Measurements from ENCODE around the gene NFKBIA. TPM values are rescaled to one million over a fixed set of nuclear protein-coding genes. Genes with fewer than 3 reads are reported as not detected.

NFKBIA gene
- total RNA-seq, 1 donor from 2014 or later: 386 TPM

DNA sequence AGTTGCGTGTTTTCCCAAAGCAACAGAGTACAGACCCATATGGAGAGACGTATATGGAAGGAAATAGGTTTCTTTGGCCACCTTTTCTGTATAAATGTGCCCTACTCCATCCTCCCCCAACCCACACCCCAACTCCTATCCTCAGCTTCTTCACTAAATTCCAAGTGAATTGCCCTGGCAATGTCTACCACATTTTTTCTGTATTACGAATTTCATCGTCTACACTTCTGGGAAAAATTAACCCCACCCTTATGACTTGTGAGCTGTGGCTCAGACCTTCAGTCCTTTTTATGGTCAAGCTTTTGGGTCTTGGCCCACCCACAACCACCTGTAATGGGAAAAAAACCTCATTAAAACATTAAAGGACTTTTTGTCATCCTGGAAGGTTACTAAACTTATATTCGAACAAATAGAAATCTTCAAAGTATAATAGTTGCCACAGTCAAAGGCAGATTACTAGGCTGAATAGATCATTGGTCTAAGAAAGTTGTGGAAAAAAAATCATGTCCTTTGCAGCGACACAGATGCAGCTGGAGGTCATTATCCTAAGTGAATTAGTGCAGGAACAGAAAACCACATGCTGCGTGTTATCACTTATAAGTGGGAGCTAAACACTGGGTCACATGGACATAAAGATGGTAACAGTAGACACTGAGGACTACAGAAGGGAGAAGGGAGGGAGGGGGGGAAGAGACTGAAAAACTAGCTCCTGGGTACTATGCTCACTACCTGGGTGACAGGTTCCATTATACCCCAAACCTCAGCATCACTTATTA, 15.7 kb upstream of the NFKBIA start:
- no peak overlapping the region for H3K4me3 Mint-ChIP-seq (ENCODE audit: low read depth)
- DNase-seq (ENCODE audit: low spot score): no peak
- H3K9me3 Mint-ChIP-seq: peaks cover 4% of the 10 kb centered on the region
- no peaks in the 10 kb centered on the region for H3K36me3 Mint-ChIP-seq (ENCODE audit: low read depth)
- no peaks in the 10 kb centered on the region for H3K27me3 Mint-ChIP-seq (ENCODE audit: low read depth)
- peaks cover 38% of the 10 kb centered on the region for H3K4me1 Mint-ChIP-seq (ENCODE audit: low read depth)
- H3K27ac Mint-ChIP-seq: no peak overlapping the region
- intact Hi-C loops (cut with micrococcal nuclease): loop anchor here (5.0 kb wide), 1 partner anchor 748 kb away; no protein-coding TSS in a partner anchor

DNA sequence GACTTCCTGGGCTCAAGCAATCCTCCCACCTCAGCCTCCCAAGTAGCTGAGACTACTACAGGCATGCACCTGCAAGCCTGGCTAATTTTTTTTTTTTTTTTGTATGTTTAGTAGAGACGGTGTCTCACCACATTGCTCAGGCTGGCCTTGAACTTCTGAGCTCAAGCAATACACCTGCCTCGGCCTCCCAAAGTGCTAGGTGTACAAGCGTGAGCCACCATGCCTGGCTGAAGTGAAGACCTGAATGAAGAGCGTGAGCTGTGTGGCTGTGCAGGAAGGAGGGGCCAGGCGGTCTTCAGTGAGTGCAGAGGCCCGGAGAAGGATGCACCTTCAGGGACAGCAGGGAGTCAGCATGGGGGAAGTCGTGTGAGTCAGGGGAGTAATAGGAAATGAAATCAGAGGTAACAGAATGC, 14.9 kb upstream of the NFKBIA start:
- DNase-seq (ENCODE audit: low spot score): no peak
- peaks cover 4% of the 10 kb centered on the region for H3K9me3 Mint-ChIP-seq
- H3K27me3 Mint-ChIP-seq (ENCODE audit: low read depth): no peaks in the 10 kb centered on the region
- H3K27ac Mint-ChIP-seq: no peak overlapping the region
- no peaks in the 10 kb centered on the region for H3K36me3 Mint-ChIP-seq (ENCODE audit: low read depth)
- no peak overlapping the region for H3K4me3 Mint-ChIP-seq (ENCODE audit: low read depth)
- peaks cover 46% of the 10 kb centered on the region for H3K4me1 Mint-ChIP-seq (ENCODE audit: low read depth)
- intact Hi-C loops (cut with micrococcal nuclease): loop anchor here (5.0 kb wide), 3 partner anchors 52 to 388 kb away; partner anchors contain the start of gene RALGAPA1

DNA sequence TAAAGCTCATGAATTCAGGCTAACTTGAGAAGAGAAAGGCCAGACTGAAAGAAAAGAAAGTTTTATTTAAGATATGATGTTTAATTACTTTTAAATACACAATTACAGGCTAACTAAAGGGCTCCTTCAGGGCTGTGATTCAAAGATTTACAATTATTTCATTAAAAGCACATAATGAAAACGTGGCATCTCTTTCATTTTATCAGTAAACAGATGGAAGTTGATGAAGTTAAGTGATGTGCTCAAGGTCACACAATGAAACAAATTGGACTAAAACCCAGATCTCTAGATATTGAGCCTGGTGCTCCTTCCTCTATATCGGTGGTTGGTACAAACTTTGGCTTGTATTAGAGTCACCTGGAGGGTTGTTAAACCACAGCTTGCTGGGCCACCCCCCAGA, 13.5 kb upstream of the NFKBIA start:
- no peak overlapping the region for H3K4me3 Mint-ChIP-seq (ENCODE audit: low read depth)
- intact Hi-C loops (cut with micrococcal nuclease): loop anchor here (5.0 kb wide), 3 partner anchors 51 to 389 kb away; partner anchors contain the start of gene RALGAPA1
- no peaks in the 10 kb centered on the region for H3K36me3 Mint-ChIP-seq (ENCODE audit: low read depth)
- H3K9me3 Mint-ChIP-seq: no peaks in the 10 kb centered on the region
- DNase-seq (ENCODE audit: low spot score): no peak
- H3K27me3 Mint-ChIP-seq (ENCODE audit: low read depth): no peaks in the 10 kb centered on the region
- H3K4me1 Mint-ChIP-seq (ENCODE audit: low read depth): peaks cover 52% of the 10 kb centered on the region
- no peak overlapping the region for H3K27ac Mint-ChIP-seq

DNA sequence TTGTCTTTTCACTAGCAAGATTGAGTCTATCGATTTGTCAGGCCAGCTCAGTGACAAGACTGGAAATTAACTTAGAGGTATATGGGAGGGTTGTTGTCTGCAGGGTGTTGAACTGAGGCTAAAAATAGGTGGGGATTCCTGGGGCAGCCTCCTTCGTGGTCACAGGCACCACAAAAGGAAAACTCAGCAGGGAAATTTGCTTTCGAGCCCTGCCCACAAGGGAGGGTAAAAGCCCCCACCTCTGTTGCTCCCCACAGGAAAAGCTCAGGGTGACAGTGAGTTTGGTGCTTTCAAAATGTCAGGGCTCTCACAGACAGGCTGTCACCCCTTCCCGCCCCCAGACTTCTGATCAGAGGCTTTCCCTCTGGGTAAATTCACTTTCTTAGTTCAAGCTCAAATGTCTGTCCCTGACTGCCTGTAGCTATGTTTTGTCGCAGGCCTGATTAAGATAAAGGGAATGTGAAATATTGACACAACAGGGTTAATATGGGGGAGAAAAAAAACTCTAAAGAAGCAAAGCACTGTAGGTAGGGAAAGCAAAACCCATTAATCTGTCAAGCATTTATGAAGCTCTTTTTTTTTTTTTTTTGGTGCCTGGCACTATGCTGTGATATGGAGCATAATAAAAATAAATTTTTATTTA, 11.7 kb upstream of the NFKBIA start:
- Mint-ChIP-seq H3K4me1 (ENCODE audit: low read depth) (peaks cover 52% of the 10 kb centered on the region), H3K27me3 (ENCODE audit: low read depth) (no peaks in the 10 kb centered on the region), H3K27ac (peak overlapping the region; percentile 95)

DNA sequence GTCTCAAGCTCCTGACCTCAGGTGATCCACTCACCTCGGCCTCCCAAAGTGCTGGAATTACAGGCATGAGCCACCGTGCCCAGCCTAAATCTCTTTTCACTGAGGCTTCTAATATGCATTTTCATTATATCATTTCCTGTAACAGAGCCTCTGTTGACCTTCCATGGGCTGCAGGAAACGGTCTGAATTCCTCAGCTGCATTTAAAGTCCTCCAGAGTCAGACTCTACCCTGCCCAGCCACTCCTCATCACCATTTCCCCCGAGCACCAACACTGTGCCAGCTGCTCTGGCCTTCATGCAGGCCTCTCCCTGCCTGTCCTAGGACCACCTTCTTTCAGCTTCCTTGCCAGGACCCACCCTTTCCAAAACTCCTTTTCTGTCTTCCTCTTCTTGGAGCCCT, 9.8 kb upstream of the NFKBIA start:
- Mint-ChIP-seq H3K27ac (peak overlapping the region; percentile 31), H3K9me3 (no peaks in the 10 kb centered on the region), H3K36me3 (ENCODE audit: low read depth) (no peaks in the 10 kb centered on the region), H3K4me3 (ENCODE audit: low read depth) (no peak overlapping the region), H3K27me3 (ENCODE audit: low read depth) (no peaks in the 10 kb centered on the region), H3K4me1 (ENCODE audit: low read depth) (peaks cover 46% of the 10 kb centered on the region)
- DNase-seq (ENCODE audit: low spot score): no peak
- intact Hi-C loops (cut with micrococcal nuclease): no loop called here

More for the DNA sequence above, 11.7 kb upstream of the NFKBIA start:
- Mint-ChIP-seq H3K4me3 (ENCODE audit: low read depth) (peak overlapping the region; percentile 72), H3K9me3 (no peaks in the 10 kb centered on the region), H3K36me3 (ENCODE audit: low read depth) (no peaks in the 10 kb centered on the region)
- intact Hi-C loops (cut with micrococcal nuclease): loop anchor here (1.0 to 5.0 kb wide), 12 partner anchors 12 to 541 kb away; partner anchors contain the start of genes BAZ1A, FAM177A1, NFKBIA and PRORP
- DNase-seq (ENCODE audit: low spot score): peak; percentile 52

DNA sequence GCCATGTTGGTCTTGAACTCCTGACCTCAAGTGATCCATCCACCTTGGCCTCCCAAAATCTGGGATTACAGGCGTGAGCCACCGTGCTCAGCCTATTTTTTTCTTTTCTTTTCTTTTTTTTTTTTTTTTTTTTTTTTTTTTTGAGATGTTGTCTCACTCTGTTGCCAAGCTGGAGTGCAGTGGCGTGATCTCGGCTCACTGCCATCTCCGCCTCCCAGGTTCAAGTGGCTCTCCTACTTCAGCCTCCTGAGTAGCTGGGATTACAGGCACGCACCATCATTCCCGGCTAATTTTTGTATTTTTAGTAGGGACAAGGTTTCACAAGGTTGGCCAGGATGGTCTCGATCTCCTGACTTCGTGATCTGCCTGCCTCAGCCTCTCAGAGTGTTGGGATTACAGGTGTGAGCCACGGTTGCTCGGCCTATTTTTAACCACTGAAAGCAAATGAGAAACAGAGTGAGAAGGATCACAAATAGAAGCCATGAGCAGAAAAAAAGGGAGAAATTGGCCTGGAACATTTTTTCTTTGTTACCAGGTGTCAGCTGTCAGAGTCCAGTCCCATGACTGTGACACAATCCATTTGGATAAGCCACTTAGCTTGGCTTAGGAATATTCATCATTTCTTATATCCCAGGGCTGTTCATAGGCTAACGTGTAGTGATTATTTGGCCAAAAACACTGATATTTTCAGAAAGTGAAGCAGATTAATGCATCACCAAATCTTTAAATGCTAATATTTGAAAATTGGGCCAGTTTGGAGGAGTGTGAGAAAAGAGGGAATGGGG, 7.9 kb upstream of the NFKBIA start:
- Mint-ChIP-seq H3K9me3 (no peaks in the 10 kb centered on the region), H3K36me3 (ENCODE audit: low read depth) (no peaks in the 10 kb centered on the region), H3K4me3 (ENCODE audit: low read depth) (no peak overlapping the region), H3K27me3 (ENCODE audit: low read depth) (no peaks in the 10 kb centered on the region), H3K4me1 (ENCODE audit: low read depth) (peaks cover 38% of the 10 kb centered on the region), H3K27ac (no peak overlapping the region)
- intact Hi-C loops (cut with micrococcal nuclease): loop anchor here (1.0 kb wide), 1 partner anchor 272 kb away; no protein-coding TSS in a partner anchor
- DNase-seq (ENCODE audit: low spot score): no peak

DNA sequence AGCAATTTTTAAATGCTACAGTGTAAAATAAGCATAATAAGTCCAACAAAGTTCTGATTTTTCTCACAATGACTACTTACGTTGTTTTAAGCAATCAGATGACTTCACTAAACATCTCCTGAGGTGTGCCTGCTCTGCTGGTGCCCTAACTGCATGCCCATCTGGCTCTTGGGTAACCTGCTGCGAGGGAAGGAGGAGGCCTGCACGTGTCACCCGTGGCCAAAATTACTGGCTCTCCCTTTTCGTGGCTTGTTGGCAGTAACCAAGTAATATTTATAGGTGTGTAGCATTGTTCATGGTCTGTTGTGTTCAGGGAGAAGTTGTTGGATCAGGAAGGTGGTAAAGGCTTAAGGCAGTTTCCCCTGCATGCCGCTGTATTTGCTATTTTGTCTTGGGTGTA, 6.3 kb upstream of the NFKBIA start:
- no peak overlapping the region for H3K4me3 Mint-ChIP-seq (ENCODE audit: low read depth)
- H3K36me3 Mint-ChIP-seq (ENCODE audit: low read depth): no peaks in the 10 kb centered on the region
- DNase-seq (ENCODE audit: low spot score): no peak
- peaks cover 36% of the 10 kb centered on the region for H3K4me1 Mint-ChIP-seq (ENCODE audit: low read depth)
- no peak overlapping the region for H3K27ac Mint-ChIP-seq
- no peaks in the 10 kb centered on the region for H3K27me3 Mint-ChIP-seq (ENCODE audit: low read depth)
- intact Hi-C loops (cut with micrococcal nuclease): no loop called here
- H3K9me3 Mint-ChIP-seq: no peaks in the 10 kb centered on the region

DNA sequence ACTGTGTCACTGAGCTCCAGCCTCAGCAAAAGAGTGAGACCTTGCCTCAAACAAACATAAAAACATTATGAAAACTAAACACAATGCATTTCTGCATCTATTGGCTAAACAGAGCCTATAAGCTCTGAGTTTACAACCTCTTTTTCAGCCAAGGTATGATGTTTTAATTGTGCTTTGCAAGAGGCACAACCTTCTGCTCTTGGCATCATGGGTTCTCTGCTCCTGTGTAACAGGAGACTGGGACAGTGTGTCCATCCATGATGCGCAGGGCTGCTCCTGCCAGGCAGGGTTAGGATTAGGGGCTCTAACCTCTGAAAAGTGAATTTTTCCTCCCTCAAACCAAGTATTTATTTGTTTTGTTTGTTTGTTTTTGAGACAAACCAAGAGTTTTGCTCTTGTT, 5.0 kb upstream of the NFKBIA start:
- no peak overlapping the region for H3K27ac Mint-ChIP-seq
- peaks cover 33% of the 10 kb centered on the region for H3K4me1 Mint-ChIP-seq (ENCODE audit: low read depth)
- H3K27me3 Mint-ChIP-seq (ENCODE audit: low read depth): no peaks in the 10 kb centered on the region
- no peak for DNase-seq (ENCODE audit: low spot score)
- intact Hi-C loops (cut with micrococcal nuclease): no loop called here
- no peaks in the 10 kb centered on the region for H3K36me3 Mint-ChIP-seq (ENCODE audit: low read depth)
- no peaks in the 10 kb centered on the region for H3K9me3 Mint-ChIP-seq
- no peak overlapping the region for H3K4me3 Mint-ChIP-seq (ENCODE audit: low read depth)

DNA sequence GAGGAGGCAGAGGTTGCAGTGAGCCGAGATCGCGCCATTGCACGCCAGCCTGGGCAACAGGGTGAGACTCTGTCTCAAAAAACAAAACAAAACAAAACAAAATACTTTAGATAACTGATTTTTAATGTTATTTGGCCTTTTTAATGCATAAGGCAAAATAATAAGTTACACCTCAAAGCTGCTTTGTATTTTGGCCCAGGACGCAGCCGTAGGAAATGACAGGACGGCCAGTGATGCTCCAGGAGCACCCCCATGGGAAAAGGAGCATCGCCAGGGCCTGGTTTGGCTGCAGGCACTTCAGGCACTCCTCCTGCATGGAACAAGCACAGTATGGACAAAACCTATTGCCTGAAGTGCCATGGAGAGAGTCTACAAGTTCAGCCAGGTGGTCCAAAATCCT, 3.5 kb upstream of the NFKBIA start:
- intact Hi-C loops (cut with micrococcal nuclease): no loop called here
- Mint-ChIP-seq H3K27ac (no peak overlapping the region), H3K36me3 (ENCODE audit: low read depth) (peaks cover 7% of the 10 kb centered on the region), H3K9me3 (no peaks in the 10 kb centered on the region), H3K27me3 (ENCODE audit: low read depth) (no peaks in the 10 kb centered on the region), H3K4me3 (ENCODE audit: low read depth) (no peak overlapping the region), H3K4me1 (ENCODE audit: low read depth) (peaks cover 29% of the 10 kb centered on the region)
- DNase-seq (ENCODE audit: low spot score): no peak

DNA sequence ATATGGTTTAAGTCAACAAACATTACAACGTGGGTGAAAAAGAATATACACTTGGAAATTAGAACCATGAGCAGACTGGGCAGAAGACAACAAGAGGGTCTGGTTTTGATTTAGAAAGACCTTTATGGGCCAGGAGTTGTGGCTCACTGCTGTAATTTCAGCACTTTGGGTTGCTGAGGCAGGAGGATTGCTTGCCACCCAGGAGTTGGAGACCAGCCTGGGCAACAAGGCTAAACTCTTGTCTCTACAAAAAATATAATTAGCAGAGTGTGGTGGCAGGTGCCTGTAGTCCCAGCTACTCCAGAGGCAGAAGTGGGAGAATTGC, 2.7 kb upstream of the NFKBIA start:
- Mint-ChIP-seq H3K27me3 (ENCODE audit: low read depth) (no peaks in the 10 kb centered on the region), H3K4me1 (ENCODE audit: low read depth) (peaks cover 32% of the 10 kb centered on the region), H3K9me3 (no peaks in the 10 kb centered on the region), H3K27ac (no peak overlapping the region), H3K4me3 (ENCODE audit: low read depth) (no peak overlapping the region), H3K36me3 (ENCODE audit: low read depth) (peaks cover 15% of the 10 kb centered on the region)
- intact Hi-C loops (cut with micrococcal nuclease): loop anchor here (1.0 kb wide), 2 partner anchors 178 to 267 kb away; no protein-coding TSS in a partner anchor
- no peak for DNase-seq (ENCODE audit: low spot score)

DNA sequence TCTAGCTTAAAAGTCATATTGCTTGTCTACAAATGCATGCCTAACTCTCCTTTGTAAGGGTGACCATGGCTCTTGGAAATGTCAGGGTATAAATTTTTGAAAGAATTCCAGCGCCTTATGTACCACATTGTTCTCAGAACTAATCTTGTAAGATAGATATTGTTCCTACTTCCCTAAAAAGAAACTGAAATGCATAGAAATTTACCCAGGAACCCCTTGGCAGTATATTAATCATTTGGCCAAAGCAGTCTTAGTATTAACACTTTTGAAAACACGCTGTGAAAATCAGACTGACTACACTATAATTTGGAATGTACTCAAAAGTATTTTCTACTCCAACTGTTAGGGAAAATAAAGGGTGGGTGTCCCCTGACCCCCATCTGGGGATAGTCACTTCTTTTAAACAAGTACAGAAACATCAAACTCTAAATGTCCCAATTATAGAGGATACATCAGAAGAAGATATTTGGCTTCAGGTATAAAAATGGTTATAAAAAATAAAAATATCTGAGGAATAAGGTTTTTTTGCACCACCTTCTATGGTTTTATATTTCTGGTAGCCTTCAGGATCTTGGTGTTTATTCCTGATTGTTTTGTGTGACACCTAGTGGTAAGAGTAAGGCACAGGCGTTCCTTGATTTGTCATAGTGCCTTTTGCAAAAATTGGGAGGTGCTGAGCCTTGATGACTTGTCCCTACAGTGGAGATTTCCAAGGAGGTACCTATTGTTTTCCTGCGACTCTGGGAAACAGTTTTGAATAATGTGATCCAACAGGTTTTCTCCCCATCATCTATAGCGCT, 2.2 kb upstream of the NFKBIA start:
- Mint-ChIP-seq H3K27ac (no peak overlapping the region), H3K4me3 (ENCODE audit: low read depth) (no peak overlapping the region)
- no peak for DNase-seq (ENCODE audit: low spot score)

DNA sequence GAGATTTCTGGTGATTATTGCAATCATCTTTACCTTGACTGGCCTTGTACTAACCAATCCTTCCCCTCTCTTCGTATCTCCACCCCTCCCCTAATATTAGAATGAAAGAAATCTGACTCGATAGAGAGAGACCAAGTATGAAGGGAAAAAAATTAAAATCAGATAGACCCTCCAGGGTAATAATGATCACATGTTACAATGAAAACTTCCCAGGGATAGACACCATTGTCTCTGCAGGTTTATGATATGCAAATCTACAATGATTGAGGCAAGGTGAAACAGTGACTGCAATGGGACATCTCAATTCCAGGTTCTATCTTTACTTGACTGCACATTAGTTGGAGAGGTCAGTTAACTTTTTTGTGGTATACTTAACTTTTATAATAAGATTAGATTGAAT, 1.5 kb upstream of the NFKBIA start:
- Mint-ChIP-seq H3K27ac (peak overlapping the region; percentile 97), H3K36me3 (ENCODE audit: low read depth) (peaks cover 27% of the 10 kb centered on the region), H3K4me3 (ENCODE audit: low read depth) (peak overlapping the region; percentile 95), H3K27me3 (ENCODE audit: low read depth) (no peaks in the 10 kb centered on the region), H3K4me1 (ENCODE audit: low read depth) (peaks cover 36% of the 10 kb centered on the region), H3K9me3 (no peaks in the 10 kb centered on the region)
- intact Hi-C loops (cut with micrococcal nuclease): no loop called here
- DNase-seq (ENCODE audit: low spot score): no peak

More for the DNA sequence above, 2.2 kb upstream of the NFKBIA start:
- no peaks in the 10 kb centered on the region for H3K27me3 Mint-ChIP-seq (ENCODE audit: low read depth)
- peaks cover 33% of the 10 kb centered on the region for H3K4me1 Mint-ChIP-seq (ENCODE audit: low read depth)
- H3K9me3 Mint-ChIP-seq: no peaks in the 10 kb centered on the region
- peaks cover 21% of the 10 kb centered on the region for H3K36me3 Mint-ChIP-seq (ENCODE audit: low read depth)
- intact Hi-C loops (cut with micrococcal nuclease): loop anchor here (1.0 kb wide), 2 partner anchors 177 to 266 kb away; no protein-coding TSS in a partner anchor
